ENCODE measurements around the gene PNLIPRP1. TPM values are rescaled to one million over a fixed set of nuclear protein-coding genes. Genes with fewer than 3 reads are reported as not detected.

Gene PNLIPRP1
- total RNA-seq = not detected in 2 replicates

DNA sequence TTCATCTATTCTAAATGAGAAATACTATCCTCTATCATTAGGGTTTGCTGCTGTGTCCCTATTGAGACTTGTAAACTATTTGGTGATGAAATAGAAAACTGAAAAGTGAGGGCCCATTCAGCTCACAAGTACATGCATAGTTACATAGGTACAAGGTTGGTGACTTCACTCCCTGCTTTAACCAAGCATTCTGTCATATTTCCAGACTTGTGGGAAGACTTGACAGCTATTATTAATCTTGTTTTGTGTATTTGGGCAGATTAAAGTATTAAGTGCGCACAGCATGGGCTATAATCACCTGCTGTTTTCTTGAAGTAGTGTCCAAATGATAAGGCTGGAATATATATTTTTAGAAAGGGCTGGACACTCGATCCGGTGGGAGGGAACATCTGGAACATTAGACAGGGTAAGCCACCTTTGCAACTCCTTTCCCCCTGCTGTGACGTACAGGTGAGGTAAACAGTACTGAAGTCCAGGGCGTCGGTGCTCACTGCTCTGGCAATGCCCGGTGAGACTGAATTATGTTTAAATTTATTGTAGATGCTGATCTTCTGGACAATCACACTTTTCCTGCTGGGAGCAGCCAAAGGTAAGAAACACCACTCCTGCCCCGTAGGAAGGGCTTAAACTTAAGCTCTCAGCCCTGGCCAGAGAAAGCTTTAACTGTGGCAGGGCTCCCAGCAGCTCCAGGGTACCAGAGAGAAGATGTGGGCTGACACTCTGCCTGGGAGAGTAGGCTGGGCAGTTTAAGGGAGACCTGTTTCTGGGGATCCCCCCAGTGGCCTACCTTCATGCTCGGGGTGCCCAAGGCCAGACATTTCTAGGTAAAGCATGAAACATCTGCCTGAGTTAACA is at the start of gene PNLIPRP1:
Gene PNLIPRP1 (plus strand): TSS at position 370 of the 855 bp plus-strand sequence. CDS start 171 bp downstream, at position 541.

DNA sequence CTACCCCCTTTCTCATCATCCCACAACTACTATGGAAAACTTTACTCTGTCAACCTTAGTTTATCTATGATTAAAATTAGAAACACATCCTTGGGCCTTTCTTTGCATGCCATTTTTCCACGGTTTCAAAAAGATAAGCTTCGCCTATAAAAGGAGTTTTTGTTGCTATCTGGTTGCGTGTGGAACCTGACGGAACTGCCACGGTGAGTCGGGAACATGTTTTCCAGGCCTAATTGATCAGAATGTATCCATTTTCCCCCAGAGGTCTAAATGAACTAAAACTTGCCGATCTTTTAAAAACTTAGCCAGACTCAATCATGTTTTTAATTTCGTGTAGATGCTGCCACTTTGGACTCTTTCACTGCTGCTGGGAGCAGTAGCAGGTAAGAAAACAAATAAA is 45.0 kb upstream of the PNLIPRP1 start, which contains the start of gene PNLIP:
Gene PNLIP (plus strand): TSS at position 176 of the 400 bp plus-strand sequence. CDS start 162 bp downstream, at position 338.

GRCh38 chr10:116620423-116621400 is 30.0 kb downstream of the PNLIPRP1 start, which contains the start of gene PNLIPRP2:
Gene PNLIPRP2 (plus strand): TSS chr10:116620953.

Other genes starting within 250 kb of the PNLIPRP1 start
- 0.11 and 0.12 TPM in 2 replicates for gene PNLIPRP3, start 163.1 kb upstream of the PNLIPRP1 start, total RNA-seq
- gene PNLIP, start 45.0 kb upstream of the PNLIPRP1 start, total RNA-seq = not detected in 2 replicates
- not detected in 2 replicates for gene PNLIPRP2, start 30.0 kb downstream of the PNLIPRP1 start, total RNA-seq
- 18.6 and 21.0 TPM in 2 replicates for gene HSPA12A, start 151.6 kb downstream of the PNLIPRP1 start, total RNA-seq